GM12878 (cell line): Measurements from ENCODE around the gene IFRD1. TPM values are rescaled to one million over a fixed set of nuclear protein-coding genes. Genes with fewer than 3 reads are reported as not detected.

Source experiments
- ATAC-seq: fragments of 200-7000 bp; cut with Tn5 transposase; 3 replicates; pipeline ENCODE4 v1.9.1; 2020; ENCODE audit warnings: mild to moderate bottlenecking, moderate library complexity
- BruUV-seq: library from RNA; stranded (reverse); fragments of 400-500 nt; replicated peaks from 2 replicates; lab custom pipeline; 2021; lab: Mats Ljungman, UMichigan
- CTCF ChIA-PET: fragments of 300-600 bp; sonication (Branson Sonifier 250); formaldehyde crosslinking; extraction: SDS; loops from one replicate; lab custom pipeline; 2021; ENCODE audit warnings: inconsistent platforms; lab: Yijun Ruan, JAX
- POLR2A ChIA-PET: fragments of 350-600 bp; formaldehyde crosslinking; extraction: SDS; loops from one replicate; lab custom pipeline; 2021; ENCODE audit warnings: inconsistent platforms; lab: Charles Lee
- RAD21 ChIA-PET: fragments of 300-600 bp; sonication (Branson Sonifier 250); formaldehyde crosslinking; loops from one replicate; lab custom pipeline; 2023; ENCODE audit warnings: antibody characterized with exemption; ENCODE audit not compliant: unreplicated experiment; lab: Charles Lee
- SMC1A ChIA-PET: fragments of 300-600 bp; sonication (Branson Sonifier 250); formaldehyde crosslinking; loops from one replicate; lab custom pipeline; 2023; ENCODE audit not compliant: unreplicated experiment, uncharacterized antibody; lab: Charles Lee
- DNase-seq: peaks from one replicate; pipeline ENCODE4 v3.0.0-alpha.2; 2011; ENCODE audit warnings: low read depth, low spot score
- FAIRE-seq: peaks from 3 replicates; lab custom pipeline; 2011; peaks lifted over from hg19 to GRCh38; lab: Jason Lieb, UNC
- H2AFZ ChIP-seq: 2 replicates; pipeline ENCODE4 v1.6.0; 2011; ENCODE audit warnings: low read depth, low read length, control low read depth; ENCODE audit not compliant: control insufficient read depth
- H3K27ac ChIP-seq: 2 replicates; pipeline ENCODE4 v1.5.1; 2011; ENCODE audit warnings: control low read depth; ENCODE audit not compliant: control insufficient read depth, insufficient read depth
- H3K27me3 ChIP-seq, 2 experiments: replicated peaks in 1 of 2; 2 replicates each; pipeline versions ENCODE4 v1.6.0 to v1.6.1; 2011; ENCODE audit warnings: low read length in 1 of 2; ENCODE audit not compliant: control insufficient read depth in 2 of 2, insufficient read depth in 2 of 2
- H3K36me3 ChIP-seq, 2 experiments: 2 replicates each; pipeline ENCODE4 v1.5.1; 2011; ENCODE audit warnings: low read length in 1 of 2; ENCODE audit not compliant: control insufficient read depth in 2 of 2, insufficient read depth in 2 of 2
- H3K4me1 ChIP-seq: 2 replicates; pipeline ENCODE4 v1.6.1; 2011; ENCODE audit warnings: mild to moderate bottlenecking, low read length, moderate library complexity, mixed read lengths; ENCODE audit not compliant: control insufficient read depth, insufficient read depth
- H3K4me2 ChIP-seq: 2 replicates; pipeline ENCODE4 v1.6.0; 2011; ENCODE audit warnings: control low read depth; ENCODE audit not compliant: control insufficient read depth, insufficient read depth
- H3K4me3 ChIP-seq: fragments of 200-600 bp; sonication (generic); 2 replicates; pipeline ENCODE4 v1.5.1; 2016
- H3K79me2 ChIP-seq: 2 replicates; pipeline ENCODE4 v1.6.0; 2011; ENCODE audit warnings: low read length; ENCODE audit not compliant: control insufficient read depth, insufficient read depth
- H3K9ac ChIP-seq: 2 replicates; pipeline ENCODE4 v1.8.0; 2011; ENCODE audit warnings: low read length, control low read depth, mixed read lengths; ENCODE audit not compliant: control insufficient read depth, insufficient read depth
- H3K9me3 ChIP-seq: replicated peaks from 3 replicates; pipeline ENCODE4 v1.5.1; 2011; ENCODE audit warnings: mild to moderate bottlenecking, low read length; ENCODE audit not compliant: control insufficient read depth, insufficient read depth
- H4K20me1 ChIP-seq: 2 replicates; pipeline ENCODE4 v1.6.0; 2011; ENCODE audit not compliant: control insufficient read depth, insufficient read depth
- ATF7 ChIP-seq: fragments of 450-650 bp; IDR thresholded peaks from 2 replicates; pipeline ENCODE4 v1.6.1; 2016; ENCODE audit warnings: low read depth, mild to moderate bottlenecking
- BCL11A ChIP-seq: IDR thresholded peaks from 2 replicates; pipeline ENCODE4 v1.6.1; 2011; ENCODE audit warnings: low read depth, low read length
- CBFB ChIP-seq: IDR thresholded peaks from 2 replicates; pipeline ENCODE4 v1.6.1; 2016; ENCODE audit warnings: antibody characterized with exemption, low read depth
- CBX5 ChIP-seq: sonication (generic); IDR thresholded peaks from 2 replicates; pipeline ENCODE4 v1.6.1; 2016; ENCODE audit warnings: low read depth, moderate library complexity, mild to moderate bottlenecking, inconsistent platforms
- ETV6 ChIP-seq, 2 experiments: fragments of 450-650 bp in 1 of 2; IDR thresholded peaks in 1 of 2; conservative IDR thresholded peaks in 1 of 2; 2 replicates each; pipeline ENCODE4 v1.6.1; 2014; ENCODE audit warnings: antibody characterized with exemption in 1 of 2, borderline replicate concordance in 1 of 2, low read depth in 1 of 2, mild to moderate bottlenecking in 1 of 2, moderate library complexity in 1 of 2
- FOXK2 ChIP-seq: fragments of 450-650 bp; IDR thresholded peaks from 2 replicates; pipeline ENCODE4 v1.6.1; 2017; ENCODE audit warnings: mild to moderate bottlenecking, moderate library complexity
- HSF1 ChIP-seq: fragments of 150-350 bp; IDR thresholded peaks from 2 replicates; pipeline ENCODE4 v1.6.1; 2014; ENCODE audit warnings: mild to moderate bottlenecking, low read depth, low read length
- KLF5 ChIP-seq: fragments of 450-650 bp; IDR thresholded peaks from 2 replicates; pipeline ENCODE4 v1.6.1; 2014; ENCODE audit warnings: mild to moderate bottlenecking; ENCODE audit not compliant: partially characterized antibody
- MEF2B ChIP-seq: fragments of 450-650 bp; IDR thresholded peaks from 2 replicates; pipeline ENCODE4 v1.6.1; 2018; ENCODE audit warnings: mild to moderate bottlenecking, moderate library complexity; ENCODE audit not compliant: partially characterized antibody, poor library complexity, severe bottlenecking
- MTA3 ChIP-seq: IDR thresholded peaks from 2 replicates; pipeline ENCODE4 v1.6.1; 2012; ENCODE audit warnings: low read length, inconsistent platforms, borderline replicate concordance
- MYB ChIP-seq: fragments of 150-350 bp; IDR thresholded peaks from 2 replicates; pipeline ENCODE4 v1.6.1; 2014; ENCODE audit warnings: mild to moderate bottlenecking, low read depth, low read length, borderline replicate concordance
- NKRF ChIP-seq: fragments of 450-650 bp; conservative IDR thresholded peaks from 2 replicates; pipeline ENCODE4 v1.6.1; 2017; ENCODE audit warnings: mild to moderate bottlenecking, moderate library complexity
- NR2F1 ChIP-seq: fragments of 450-650 bp; conservative IDR thresholded peaks from 2 replicates; pipeline ENCODE4 v1.6.1; 2017; ENCODE audit warnings: mild to moderate bottlenecking
- POU2F2 ChIP-seq: IDR thresholded peaks from 3 replicates; pipeline ENCODE4 v1.6.1; 2011; ENCODE audit warnings: low read depth, mild to moderate bottlenecking, low read length, borderline replicate concordance
- SREBF2 ChIP-seq: IDR thresholded peaks from 2 replicates; pipeline ENCODE4 v1.6.1; 2012; ENCODE audit warnings: mild to moderate bottlenecking, low read length
- ZBED1 ChIP-seq: IDR thresholded peaks from 2 replicates; pipeline ENCODE4 v1.6.1; 2016; ENCODE audit warnings: borderline replicate concordance
- ZBTB33 ChIP-seq: fragments of 450-650 bp; IDR thresholded peaks from 2 replicates; pipeline ENCODE4 v1.6.1; 2017; ENCODE audit warnings: mild to moderate bottlenecking
- WGBS: methylation state at CpG from one replicate; pipeline ENCODE4 v1.1.6; 2016; ENCODE audit warnings: low lambda C conversion rate; ENCODE audit not compliant: insufficient replicate concordance, insufficient coverage; ENCODE audit errors: missing lambda C conversion rate; 5-methylcytosine and 5-hydroxymethylcytosine counted together
- in situ Hi-C: fragments of 300-500 bp; cut with MboI; formaldehyde crosslinking; loops from 9 replicates; pipeline ENCODE4 v1.14.3; 2018; ENCODE audit warnings: mixed read lengths
- intact Hi-C: fragments of 100-400 bp; cut with micrococcal nuclease; formaldehyde crosslinking; loops from one replicate; pipeline ENCODE4 v1.14.2; 2022; ENCODE audit not compliant: unreplicated experiment
- polyA plus RNA-seq, 11 experiments: library from polyadenylated mRNA; depleted of rRNA in 4 of 11; unstranded in 6 of 11; stranded (reverse) in 5 of 11; fragments of >200 nt; fragmentation: Nextera tagmentation in 4 of 11; fragmentation: Illumina TruSeq in 1 of 11; extraction: Ambion mirVana in 4 of 11; extraction: Trizol in 1 of 11; gene quantifications; 1 replicate in 1 of 11; 2 replicates in 10 of 11; pipeline versions ENCODE4 v1.2.1 to v1.2.3, GENCODE V29; 2011 to 2016; ENCODE audit warnings: inconsistent platforms in 2 of 11, missing spikeins in 2 of 11, low read depth in 1 of 11
- total RNA-seq, 4 experiments: library from RNA; depleted of rRNA in 3 of 4; stranded (reverse); fragments of >200 nt in 3 of 4; fragmentation: Illumina TruSeq in 1 of 4; extraction: Trizol in 1 of 4; gene quantifications; 2 replicates each; pipeline versions ENCODE4 v1.2.1 to v1.2.3, GENCODE V29; 2013 to 2021
- TF ChIP-seq, protein P1 (sequence below): fragments of 450-650 bp; IDR thresholded peaks from 2 replicates; pipeline ENCODE4 v1.6.1; 2016; ENCODE audit warnings: mild to moderate bottlenecking

IFRD1 gene
- total and polyA plus RNA-seq, 10 of the 15 experiments (the other 5 are each of a cell fraction or from before 2014, with no cell fraction given): 9.6 to 31.1 (median 19.9) TPM

GRCh38 chr7:112448381-112448780 lies 1.9 kb upstream of the IFRD1 start:
- Histone ChIP-seq H2AFZ (no peak overlapping the region), H3K4me2 (no peak overlapping the region), H4K20me1 (no peaks in the 10 kb centered on the region), H3K9ac (no peak overlapping the region), H3K27ac (no peak overlapping the region), H3K9me3 (no peaks in the 10 kb centered on the region), H3K4me1 (peaks cover 10% of the 10 kb centered on the region), H3K4me3 (no peak overlapping the region), H3K27me3 (no peaks in the 10 kb centered on the region), H3K79me2 (peaks cover 31% of the 10 kb centered on the region), H3K36me3 (no peaks in the 10 kb centered on the region)
- TSS peak; percentile 59 for BruUV-seq
- intact Hi-C loops: no loop called here
- POLR2A ChIA-PET: no interaction called here
- in situ Hi-C loops: no loop called here
- ATAC-seq: no peak
- RAD21 ChIA-PET: no interaction called here
- no peak for DNase-seq
- 95% methylated on average over 2 of the region's 2 CpGs for WGBS
- CTCF ChIA-PET: no interaction called here
- SMC1A ChIA-PET: interaction anchor here (1.0 to 2.0 kb wide), 2 partner anchors 11 to 15 kb away, joined by 3 to 13 read pairs; no protein-coding TSS in a partner anchor
- FAIRE-seq: peak; percentile 57
- TF ChIP-seq NR2F1: no peak
- no peak for TF ChIP-seq ZBTB33
- no peak for TF ChIP-seq FOXK2
- TF ChIP-seq CBFB: no peak
- no peak for TF ChIP-seq SREBF2
- TF ChIP-seq HSF1: no peak
- TF ChIP-seq NKRF: no peak
- TF ChIP-seq ETV6 (conservative IDR thresholded peaks at IDR 0.05 in 1 of 2, IDR thresholded peaks at IDR 0.05 in 1 of 2; ENCODE audit: borderline replicate concordance in 1 of 2, low read depth in 1 of 2): no peak
- TF ChIP-seq CBX5: no peak
- TF ChIP-seq BCL11A: no peak
- no peak for TF ChIP-seq KLF5
- no peak for TF ChIP-seq ATF7
- no peak for TF ChIP-seq POU2F2
- TF ChIP-seq MTA3: no peak
- no peak for TF ChIP-seq ZBED1
- TF ChIP-seq, protein P1, sequence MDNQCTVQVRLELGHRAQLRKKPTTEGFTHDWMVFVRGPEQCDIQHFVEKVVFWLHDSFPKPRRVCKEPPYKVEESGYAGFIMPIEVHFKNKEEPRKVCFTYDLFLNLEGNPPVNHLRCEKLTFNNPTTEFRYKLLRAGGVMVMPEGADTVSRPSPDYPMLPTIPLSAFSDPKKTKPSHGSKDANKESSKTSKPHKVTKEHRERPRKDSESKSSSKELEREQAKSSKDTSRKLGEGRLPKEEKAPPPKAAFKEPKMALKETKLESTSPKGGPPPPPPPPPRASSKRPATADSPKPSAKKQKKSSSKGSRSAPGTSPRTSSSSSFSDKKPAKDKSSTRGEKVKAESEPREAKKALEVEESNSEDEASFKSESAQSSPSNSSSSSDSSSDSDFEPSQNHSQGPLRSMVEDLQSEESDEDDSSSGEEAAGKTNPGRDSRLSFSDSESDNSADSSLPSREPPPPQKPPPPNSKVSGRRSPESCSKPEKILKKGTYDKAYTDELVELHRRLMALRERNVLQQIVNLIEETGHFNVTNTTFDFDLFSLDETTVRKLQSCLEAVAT: no peak
- no peak for TF ChIP-seq MEF2B
- TF ChIP-seq MYB: no peak
